ENCODE results near the gene PEAK1. TPM values are rescaled to one million over a fixed set of nuclear protein-coding genes. Genes with fewer than 3 reads are reported as not detected.

PEAK1 gene
- total RNA-seq, 1 experiment from 2014 or later, result 21.2 TPM

- Histone ChIP-seq H4K5ac (ENCODE audit: insufficient read length, low read depth, low read length) (no peak overlapping the region), H4K20me1 (ENCODE audit: control insufficient read depth, insufficient read depth, insufficient read length) (no peaks in the 10 kb centered on the region), H3K4me2 (ENCODE audit: insufficient read depth, insufficient read length, low read length) (no peak overlapping the region), H2AK5ac (ENCODE audit: insufficient read length, low read length) (no peak overlapping the region), H2BK120ac (ENCODE audit: low read depth, low read length, poor library complexity, severe bottlenecking) (no peak overlapping the region), H3K9ac (ENCODE audit: extremely low read depth, insufficient read length, low read length) (no peak overlapping the region), H3K79me2 (ENCODE audit: insufficient read depth, low read length) (no peaks in the 10 kb centered on the region), H3T11ph (ENCODE audit: low read length) (no peak overlapping the region), H2BK20ac (ENCODE audit: low read depth, low read length, poor library complexity, severe bottlenecking) (no peak overlapping the region), H3K27ac (ENCODE audit: insufficient read length, low read depth, low read length) (no peak overlapping the region), H3K14ac (ENCODE audit: insufficient read depth, low read length) (no peak overlapping the region), H2BK12ac (ENCODE audit: insufficient read length, low read depth, low read length) (no peak overlapping the region), H4K8ac (replicated peaks; ENCODE audit: insufficient read length, low read depth, low read length) (no peak overlapping the region), H4K91ac (ENCODE audit: insufficient read length, low read depth, low read length) (no peak overlapping the region), H3K23me2 (ENCODE audit: insufficient read length, low read depth, low read length, poor library complexity, severe bottlenecking) (no peaks in the 10 kb centered on the region), H2AFZ (ENCODE audit: low read length) (no peak overlapping the region), H3K4ac (ENCODE audit: low read depth, low read length) (no peak overlapping the region), H3K79me1 (ENCODE audit: insufficient read depth, low read depth, low read length, poor library complexity, severe bottlenecking) (no peaks in the 10 kb centered on the region), H2BK15ac (ENCODE audit: low read depth, low read length) (no peak overlapping the region), H3K4me1 (ENCODE audit: insufficient read depth, low read length) (no peaks in the 10 kb centered on the region; the same call in 1 of the 2 replicates), H3K27me3 (ENCODE audit: insufficient read depth, low read length) (no peaks in the 10 kb centered on the region), H3K56ac (ENCODE audit: insufficient read length, low read depth, low read length) (no peak overlapping the region), H2BK5ac (ENCODE audit: insufficient read length, low read length) (no peak overlapping the region), H3K23ac (ENCODE audit: insufficient read length, low read depth, low read length) (no peak overlapping the region), H3K18ac (ENCODE audit: insufficient read length, low read depth, low read length) (no peak overlapping the region), H3K9me3 (ENCODE audit: control insufficient read depth, low read depth, low read length) (no peaks in the 10 kb centered on the region)
- H3K9me3 Mint-ChIP-seq, result no peaks in the 10 kb centered on the region
- no peak overlapping the region for H3K4me3 Mint-ChIP-seq
- no peaks in the 10 kb centered on the region for H3K27me3 Mint-ChIP-seq (ENCODE audit: low read depth)
- no peak overlapping the region for H3K27ac Mint-ChIP-seq
- TF ChIP-seq CTCF (conservative IDR thresholded peaks at IDR 0.05), result no peak
- peaks cover 13% of the 10 kb centered on the region in 2 experiments for H3K4me1 Mint-ChIP-seq
- peaks cover 7 to 26% (median 14%) of the 10 kb centered on the region in 3 experiments; a peak in 6 of 7 replicates for H3K36me3 Mint-ChIP-seq (ENCODE audit: insufficient read depth in 1 of 3, low read depth in 3 of 3)
- DNase-seq, result no peak
Observed at GRCh38 chr15:77461486-77461885, 41.6 kb upstream of the PEAK1 start.

Measured in H9 (cell line).